Measurements from ENCODE around the gene AAMDC.

AAMDC gene

GRCh38 chr11:77865805-77866204 lies 44.9 kb downstream of the AAMDC start:
- TF ChIP-seq GATA3 (IDR thresholded peaks at IDR 0.05; ENCODE audit: low read depth, low read length) (no peak), GATA2 (IDR thresholded peaks at IDR 0.05; ENCODE audit: low read depth, low read length) (peak; percentile 27; the same call in 1 of the 2 replicates)

DNA sequence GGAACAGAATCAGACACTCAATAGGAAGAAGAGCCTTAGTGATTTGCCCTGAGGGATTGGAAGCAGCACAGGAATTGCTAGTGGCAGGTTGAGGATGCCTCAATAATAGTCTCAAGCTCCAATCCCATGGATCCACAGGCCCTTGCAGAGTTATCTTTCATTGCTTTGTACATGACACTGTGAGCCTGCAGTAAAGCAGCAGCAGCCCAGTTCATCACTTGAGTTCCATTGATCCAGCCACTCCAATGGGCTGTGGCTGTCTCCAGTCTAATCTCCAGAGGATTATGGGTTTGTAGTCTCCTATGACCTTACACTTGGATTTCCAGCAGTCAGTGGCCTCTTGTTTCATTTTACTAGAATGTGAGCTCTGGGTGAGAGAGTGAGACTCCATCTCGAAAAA lies 45.4 kb downstream of the AAMDC start:
- no peak for TF ChIP-seq GATA3 (IDR thresholded peaks at IDR 0.05; ENCODE audit: low read depth, low read length)
- TF ChIP-seq GATA2 (IDR thresholded peaks at IDR 0.05; ENCODE audit: low read depth, low read length): no peak

DNA sequence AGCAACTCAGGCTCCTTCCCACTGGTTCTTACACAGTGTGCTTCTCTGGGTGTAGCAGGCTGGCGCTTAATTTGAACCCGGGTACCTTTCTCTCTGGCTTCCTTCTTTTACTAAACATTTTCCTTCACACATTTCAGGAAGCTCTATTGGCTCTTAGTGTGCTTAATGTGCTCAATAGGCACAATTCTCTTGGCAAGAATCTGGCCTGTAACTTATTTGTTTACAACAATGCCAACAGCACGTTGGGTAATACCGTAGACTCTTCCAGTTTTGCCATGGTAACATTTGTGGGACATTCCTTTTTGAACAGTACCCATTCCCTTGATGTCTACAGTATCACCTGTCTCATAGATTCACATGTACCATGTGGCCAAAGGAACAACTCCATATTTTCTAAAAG lies 47.8 kb downstream of the AAMDC start:
- no peak for TF ChIP-seq GATA3 (IDR thresholded peaks at IDR 0.05; ENCODE audit: low read depth, low read length)
- TF ChIP-seq GATA2 (IDR thresholded peaks at IDR 0.05; ENCODE audit: low read depth, low read length): no peak

GRCh38 chr11:77871855-77872254 lies 50.9 kb downstream of the AAMDC start:
- no peak for TF ChIP-seq GATA2 (IDR thresholded peaks at IDR 0.05; ENCODE audit: low read depth, low read length)
- TF ChIP-seq GATA3 (IDR thresholded peaks at IDR 0.05; ENCODE audit: low read depth, low read length): no peak

DNA sequence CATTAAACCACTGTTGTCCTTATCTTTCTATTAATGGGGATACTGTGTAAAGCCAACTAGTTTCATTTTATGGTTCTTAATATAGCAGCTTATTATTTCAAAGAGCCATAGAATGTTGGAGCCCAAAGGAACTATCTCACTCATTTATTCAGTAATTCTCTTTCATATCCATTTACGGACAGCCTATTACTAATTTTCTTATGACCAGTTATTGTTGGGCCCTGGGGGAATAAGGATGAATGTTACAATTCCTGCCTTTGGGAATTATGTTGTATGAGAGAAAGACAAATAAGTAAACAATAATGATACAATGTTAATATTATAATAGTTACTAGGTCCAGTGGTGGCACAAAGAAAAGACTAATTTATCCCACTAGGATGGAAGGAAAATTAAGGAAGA lies 52.4 kb downstream of the AAMDC start:
- TF ChIP-seq GATA2 (IDR thresholded peaks at IDR 0.05; ENCODE audit: low read depth, low read length): no peak

- TF ChIP-seq GATA3 (IDR thresholded peaks at IDR 0.05; ENCODE audit: low read depth, low read length) (no peak), GATA2 (IDR thresholded peaks at IDR 0.05; ENCODE audit: low read depth, low read length) (no peak)
Observed at GRCh38 chr11:77874206-77874605, 53.3 kb downstream of the AAMDC start.

DNA sequence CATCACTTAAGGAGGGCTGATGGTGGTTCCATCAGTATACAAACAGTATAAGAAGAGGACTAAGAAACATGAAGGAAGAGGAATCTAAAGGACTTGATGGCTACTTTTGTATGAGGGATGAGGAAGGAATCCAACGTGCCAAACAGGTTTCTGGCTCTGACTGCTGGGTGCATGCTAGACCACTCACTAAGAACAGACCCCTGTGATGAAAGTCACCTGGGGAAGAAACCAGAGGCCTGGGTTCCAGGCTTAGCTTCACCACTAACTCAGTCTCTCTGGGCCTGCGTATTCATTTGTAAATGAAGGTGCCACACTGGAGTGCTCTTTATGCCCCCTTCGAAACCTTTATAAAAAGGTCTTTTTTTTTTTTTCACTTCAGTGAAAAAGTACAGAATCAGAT lies 55.1 kb downstream of the AAMDC start:
- TF ChIP-seq GATA3 (IDR thresholded peaks at IDR 0.05; ENCODE audit: low read depth, low read length): no peak
- TF ChIP-seq GATA2 (IDR thresholded peaks at IDR 0.05; ENCODE audit: low read depth, low read length): no peak

GRCh38 chr11:77879218-77879617 lies 58.3 kb downstream of the AAMDC start:
- TF ChIP-seq GATA3 (IDR thresholded peaks at IDR 0.05; ENCODE audit: low read depth, low read length) (no peak), GATA2 (IDR thresholded peaks at IDR 0.05; ENCODE audit: low read depth, low read length) (no peak)

- TF ChIP-seq GATA3 (IDR thresholded peaks at IDR 0.05; ENCODE audit: low read depth, low read length) (no peak), GATA2 (IDR thresholded peaks at IDR 0.05; ENCODE audit: low read depth, low read length) (no peak)
Observed at GRCh38 chr11:77882396-77882795, 61.5 kb downstream of the AAMDC start.

GRCh38 chr11:77883775-77884174 lies 62.8 kb downstream of the AAMDC start:
- TF ChIP-seq GATA2 (IDR thresholded peaks at IDR 0.05; ENCODE audit: low read depth, low read length) (no peak), GATA3 (IDR thresholded peaks at IDR 0.05; ENCODE audit: low read depth, low read length) (no peak)

GRCh38 chr11:77884186-77884828 lies 63.4 kb downstream of the AAMDC start:
- TF ChIP-seq GATA3 (IDR thresholded peaks at IDR 0.05; ENCODE audit: low read depth, low read length): no peak
- no peak for TF ChIP-seq GATA2 (IDR thresholded peaks at IDR 0.05; ENCODE audit: low read depth, low read length)

DNA sequence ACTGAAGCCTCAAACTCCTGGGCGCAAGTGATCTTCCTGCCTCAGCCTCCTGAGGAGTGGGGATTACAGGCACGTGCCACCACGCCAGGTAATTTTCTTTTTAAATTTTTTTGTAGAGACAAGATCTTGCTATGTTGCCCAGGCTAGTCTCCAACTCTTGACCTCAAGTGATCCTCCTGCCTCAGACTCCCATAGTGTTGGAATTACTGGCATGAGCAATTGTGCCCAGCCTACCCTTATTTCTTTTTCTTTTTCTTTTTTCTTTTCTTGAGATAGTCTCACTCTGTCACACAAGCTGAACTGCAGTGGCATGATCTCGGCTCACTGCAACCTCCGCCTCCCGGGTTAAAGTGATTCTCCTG lies 63.9 kb downstream of the AAMDC start:
- no peak for TF ChIP-seq GATA2 (IDR thresholded peaks at IDR 0.05; ENCODE audit: low read depth, low read length)
- no peak for TF ChIP-seq GATA3 (IDR thresholded peaks at IDR 0.05; ENCODE audit: low read depth, low read length)

GRCh38 chr11:77886401-77886800 lies 65.5 kb downstream of the AAMDC start:
- no peak for TF ChIP-seq GATA3 (IDR thresholded peaks at IDR 0.05; ENCODE audit: low read depth, low read length)
- TF ChIP-seq GATA2 (IDR thresholded peaks at IDR 0.05; ENCODE audit: low read depth, low read length): no peak

- TF ChIP-seq GATA3 (IDR thresholded peaks at IDR 0.05; ENCODE audit: low read depth, low read length) (peak; percentile 50), GATA2 (IDR thresholded peaks at IDR 0.05; ENCODE audit: low read depth, low read length) (peak; percentile 53; the same call in 1 of the 2 replicates)
Observed at GRCh38 chr11:77908835-77909234, 87.9 kb downstream of the AAMDC start.

DNA sequence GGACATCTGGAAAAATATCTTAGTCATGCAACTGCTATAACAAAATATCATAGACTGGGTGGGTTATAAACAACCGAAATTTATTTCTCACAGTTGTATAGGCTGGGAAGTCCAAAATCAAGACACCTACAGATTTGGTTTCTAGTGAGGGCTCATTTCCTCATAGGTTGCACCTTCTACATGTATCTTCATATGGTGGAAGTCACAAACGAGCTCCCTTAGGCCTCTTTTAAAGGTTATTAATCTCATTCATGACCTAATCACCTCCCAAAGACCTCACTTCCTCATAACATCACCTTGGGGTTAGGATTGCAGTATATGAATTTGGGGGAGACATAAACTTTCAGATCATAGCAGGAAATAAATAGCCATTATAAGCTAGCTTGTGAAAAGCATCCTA lies 88.3 kb downstream of the AAMDC start:
- TF ChIP-seq GATA3 (IDR thresholded peaks at IDR 0.05; ENCODE audit: low read depth, low read length): no peak
